ENCODE measurements around the gene VIM.
"Not testable (repeated sequence)": the region's sequence is repeated elsewhere in the genome, so short reads cannot be mapped to it uniquely, and the experiment has no call there.

Gene VIM

GRCh38 chr10:17233286-17233991 lies 5.4 kb downstream of the VIM start:
- DNase-seq: no peak

GRCh38 chr10:17234431-17234945 lies 6.4 kb downstream of the VIM start:
- no peak for DNase-seq

DNA sequence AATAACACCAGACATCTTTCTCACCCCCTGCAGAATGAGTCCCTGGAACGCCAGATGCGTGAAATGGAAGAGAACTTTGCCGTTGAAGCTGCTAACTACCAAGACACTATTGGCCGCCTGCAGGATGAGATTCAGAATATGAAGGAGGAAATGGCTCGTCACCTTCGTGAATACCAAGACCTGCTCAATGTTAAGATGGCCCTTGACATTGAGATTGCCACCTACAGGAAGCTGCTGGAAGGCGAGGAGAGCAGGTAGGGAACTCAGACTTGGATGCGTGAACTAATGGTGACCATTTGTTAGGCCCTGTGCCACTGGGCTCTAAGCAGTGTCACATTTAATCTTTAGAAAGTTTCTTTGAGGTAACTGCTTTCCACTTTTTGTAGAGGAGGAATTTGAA lies 7.1 kb downstream of the VIM start:
- DNase-seq: no peak

DNA sequence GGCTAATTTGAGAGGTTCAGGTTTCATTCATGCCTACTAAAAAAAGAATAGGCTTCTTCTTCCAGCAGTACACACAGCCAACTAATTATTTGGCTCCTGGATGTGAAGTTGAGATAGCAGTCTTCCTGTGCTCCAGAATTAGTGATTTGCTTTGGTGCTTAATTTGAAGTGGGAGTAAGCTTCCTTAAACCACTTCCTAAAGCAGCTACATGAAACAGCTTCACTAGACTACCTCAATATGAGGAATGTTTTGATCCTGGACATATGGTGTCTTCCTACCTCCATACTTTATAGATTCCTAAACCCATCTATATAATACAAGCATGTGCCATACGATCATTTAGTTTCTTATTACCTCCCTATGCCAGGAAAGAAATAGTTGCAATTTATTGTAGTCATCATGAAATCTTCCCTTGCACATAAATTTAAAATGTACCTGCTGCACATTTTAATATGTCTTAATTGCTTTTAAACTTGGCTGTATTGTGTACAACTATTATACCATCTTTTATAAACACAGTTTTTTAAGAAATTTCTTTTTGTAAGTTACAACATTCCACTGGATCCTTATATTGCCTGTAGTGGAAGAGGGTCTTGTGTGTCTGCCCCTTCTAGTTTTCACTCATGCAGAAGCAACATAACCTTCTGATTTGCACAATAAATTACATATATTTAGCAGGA lies 8.6 kb downstream of the VIM start:
- no peak for DNase-seq

- no peak for DNase-seq
These were observed 9.1 kb downstream of the VIM start for GRCh38 chr10:17237149-17237527.

- DNase-seq: no peak
These were observed 9.9 kb downstream of the VIM start for GRCh38 chr10:17237915-17238444.

GRCh38 chr10:17238445-17239291 lies 10.6 kb downstream of the VIM start:
- peak; percentile 35 to 48 for DNase-seq

GRCh38 chr10:17239345-17240085 lies 11.5 kb downstream of the VIM start:
- no peak for DNase-seq

DNA sequence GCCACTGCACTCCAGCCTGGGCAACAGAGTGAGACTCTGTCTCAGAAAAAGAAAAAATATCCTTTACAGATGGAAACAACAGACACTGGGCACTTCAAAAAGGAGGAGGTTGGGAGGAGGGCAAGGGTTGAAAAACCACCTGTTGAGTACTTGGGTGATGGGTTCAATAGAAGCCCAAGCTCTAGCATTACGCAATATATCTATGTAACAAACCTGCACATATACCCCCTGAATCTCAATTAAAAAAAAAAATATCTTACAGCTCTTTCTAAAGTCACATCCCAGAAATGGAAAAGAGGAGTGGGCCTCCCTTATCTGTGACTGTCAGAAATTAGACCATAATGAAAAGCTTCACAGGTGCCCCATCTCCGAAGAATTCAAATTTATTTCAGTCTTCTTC lies 12.1 kb downstream of the VIM start:
- DNase-seq: no peak

- DNase-seq: no peak
These were observed 12.6 kb downstream of the VIM start for GRCh38 chr10:17240616-17241015.

GRCh38 chr10:17241611-17242333 lies 13.7 kb downstream of the VIM start:
- no peak for DNase-seq

DNA sequence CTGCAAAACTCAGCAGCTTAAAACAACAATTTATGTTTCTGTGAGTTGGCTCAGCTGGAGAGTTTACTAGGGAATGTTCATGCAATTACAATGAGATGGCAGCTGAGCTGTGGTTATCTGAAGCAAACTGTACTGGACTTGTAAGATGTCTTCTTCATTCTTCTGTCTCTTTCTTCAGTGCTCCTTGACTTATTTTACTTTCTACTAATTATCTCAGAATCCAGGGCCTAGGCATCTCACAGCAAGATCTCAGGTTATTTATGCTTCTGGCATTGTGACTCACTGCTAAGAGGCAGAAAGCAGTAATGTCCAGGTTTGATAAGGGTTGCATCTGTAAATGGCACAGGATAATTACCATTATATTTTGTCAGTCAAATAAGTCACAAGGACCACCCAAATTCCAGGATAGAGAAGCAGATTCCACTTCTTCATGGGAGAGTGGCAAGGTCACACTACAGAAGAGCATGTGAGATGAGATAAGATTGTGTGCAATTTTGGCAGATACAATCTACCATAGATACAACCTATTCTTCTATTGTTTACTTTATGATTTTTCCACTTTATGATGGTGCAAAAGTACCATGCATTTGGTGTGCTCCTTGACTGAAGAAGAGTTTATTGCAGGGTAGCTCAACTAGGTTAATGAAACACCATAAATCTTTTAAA lies 16.8 kb downstream of the VIM start:
- DNase-seq: no peak

DNA sequence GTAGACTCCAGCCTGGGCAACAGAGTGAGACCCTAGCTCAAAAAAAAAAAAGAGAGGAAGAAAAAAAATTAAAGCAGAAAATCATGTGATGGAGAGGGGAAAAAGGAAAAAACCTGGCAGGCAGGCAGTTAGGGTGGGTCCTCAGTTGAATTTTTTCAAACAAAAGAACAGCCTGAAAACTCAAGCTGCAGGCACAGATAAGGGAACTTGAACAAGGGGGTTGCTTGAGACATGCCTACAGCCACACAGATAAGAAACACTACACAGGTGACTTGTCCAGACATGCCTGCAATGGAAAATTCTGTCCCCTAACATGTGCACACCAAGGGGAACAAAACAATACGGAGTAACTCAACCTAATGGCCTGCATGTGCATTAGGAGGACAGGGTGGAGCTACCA lies 19.2 kb downstream of the VIM start:
- DNase-seq: no peak

DNA sequence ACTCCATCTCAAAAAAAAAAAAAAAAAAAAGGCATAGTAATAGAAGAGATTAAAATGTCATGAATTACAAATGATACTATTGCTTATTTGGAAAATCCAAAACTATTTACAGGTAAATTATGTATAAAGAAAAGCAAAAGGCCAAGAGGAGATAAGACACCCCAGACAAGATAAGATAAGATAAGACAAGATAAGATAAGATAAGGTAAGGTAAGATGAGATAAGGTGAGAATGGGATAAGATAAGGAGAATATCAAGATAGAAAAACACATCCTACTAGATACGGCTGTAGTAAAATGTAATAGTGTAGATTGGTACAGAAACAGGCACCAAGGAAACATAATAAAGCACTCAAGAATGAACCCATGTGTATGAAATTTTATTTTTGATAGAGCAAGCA lies 20.9 kb downstream of the VIM start:
- DNase-seq: no peak

DNA sequence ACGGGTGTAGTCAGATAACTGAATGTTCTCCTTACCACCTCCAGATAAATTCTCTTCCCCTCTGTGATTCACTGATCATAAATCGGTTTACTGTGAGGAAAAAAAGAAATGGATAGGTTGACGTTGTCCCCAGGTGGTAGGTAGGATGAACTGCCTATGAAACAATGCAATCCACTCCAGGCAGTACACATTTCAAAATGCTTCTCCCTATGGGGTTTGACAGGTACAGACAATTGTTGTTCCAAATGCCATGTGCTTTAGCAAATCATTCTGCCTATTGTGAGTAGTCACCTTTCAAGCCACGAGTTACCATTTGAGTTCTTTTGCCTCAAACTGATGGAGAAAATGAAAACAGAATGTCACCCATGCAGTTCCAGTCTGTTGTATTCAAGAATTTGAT lies 21.8 kb downstream of the VIM start:
- DNase-seq: peak in 1 of 2 donors; percentile 37

DNA sequence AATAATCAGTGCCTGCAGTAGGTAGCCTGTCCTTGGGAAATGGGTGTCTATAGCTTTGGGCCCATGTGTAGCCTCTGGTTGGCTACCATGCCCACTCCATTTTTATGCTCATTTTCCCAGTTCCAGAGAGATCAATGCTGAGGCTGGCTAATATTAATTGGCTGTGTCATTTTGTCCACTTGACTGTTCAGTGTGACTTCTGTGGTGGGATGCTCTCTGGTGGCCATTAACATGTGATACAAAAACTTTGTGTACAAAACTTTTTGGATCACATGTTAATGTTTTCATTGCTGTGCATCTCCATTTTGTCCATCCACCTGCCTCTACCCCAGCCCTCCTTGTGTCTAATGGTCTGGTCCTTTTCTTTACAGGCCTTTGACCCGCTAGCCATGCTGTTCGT lies 22.7 kb downstream of the VIM start:
- DNase-seq: peak in 1 of 2 donors; percentile 18

- DNase-seq: not testable (repeated sequence)
These were observed 26.6 kb downstream of the VIM start for GRCh38 chr10:17254543-17255050.

DNA sequence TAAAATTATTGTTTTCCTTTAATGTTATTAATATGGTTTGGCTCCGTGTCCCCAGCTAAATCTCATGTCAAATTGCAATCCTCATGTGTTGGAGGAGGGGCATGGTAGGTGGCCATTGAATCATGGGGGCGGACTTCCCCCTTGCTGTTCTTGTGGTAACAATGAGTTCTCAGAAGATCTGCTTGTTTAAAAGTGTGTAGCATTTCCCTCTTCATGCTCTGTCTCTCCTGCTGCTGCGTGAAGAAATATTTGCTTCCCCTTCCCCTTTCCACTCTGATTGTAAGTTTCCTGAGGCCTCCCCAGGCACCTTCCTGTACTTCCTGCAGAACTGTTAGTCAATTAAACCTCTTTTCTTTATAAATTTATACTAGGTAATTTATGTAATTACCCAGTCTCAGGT lies 27.5 kb downstream of the VIM start:
- DNase-seq: no peak

DNA sequence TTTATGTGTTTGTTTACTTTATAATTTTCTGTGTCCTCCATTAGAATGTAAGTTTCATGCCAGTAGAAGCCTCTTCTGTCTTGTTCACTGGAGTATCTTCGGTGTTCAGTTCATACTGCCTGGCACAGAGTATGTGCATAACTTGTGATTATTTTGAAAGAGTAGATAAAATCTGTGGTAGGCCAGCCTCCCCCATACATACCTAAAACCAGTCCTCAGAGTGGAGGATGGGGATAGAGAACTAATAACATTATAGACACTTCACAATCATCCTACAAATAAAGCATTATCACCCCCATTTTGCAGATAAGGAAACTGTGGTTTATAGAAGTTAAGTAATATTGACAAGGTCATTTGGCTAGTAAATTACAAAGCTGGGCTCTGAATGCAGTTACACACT lies 28.0 kb downstream of the VIM start:
- no peak for DNase-seq

DNA sequence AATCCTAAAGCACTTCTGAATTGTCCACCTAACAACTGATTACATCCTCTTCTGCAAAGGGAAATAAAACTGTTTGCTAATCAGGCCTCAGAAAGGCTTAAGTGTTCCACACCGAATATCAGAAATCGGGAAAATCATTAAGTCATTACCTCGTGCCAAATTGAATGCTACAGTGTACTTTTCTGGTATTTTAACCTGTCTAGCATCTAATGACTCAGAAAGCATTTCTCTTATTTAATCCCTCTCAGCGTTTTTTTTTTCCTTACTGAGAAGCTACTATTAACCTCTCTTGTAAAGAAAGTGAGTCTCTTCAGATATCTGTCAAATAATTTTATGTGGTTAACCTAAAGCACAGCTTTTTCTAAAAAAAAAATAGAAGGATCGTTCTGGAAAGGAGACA lies 28.6 kb downstream of the VIM start:
- no peak for DNase-seq

Measured in CD4-positive, alpha-beta T cell treated with Interferon alpha-2 for 1 hour (primary cell).